ENCODE data around the gene ATG2A. TPM values are rescaled to one million over a fixed set of nuclear protein-coding genes. Genes with fewer than 3 reads are reported as not detected.

ATG2A gene
- total RNA-seq, 1 experiment from 2014 or later, result 28.8 TPM

DNA sequence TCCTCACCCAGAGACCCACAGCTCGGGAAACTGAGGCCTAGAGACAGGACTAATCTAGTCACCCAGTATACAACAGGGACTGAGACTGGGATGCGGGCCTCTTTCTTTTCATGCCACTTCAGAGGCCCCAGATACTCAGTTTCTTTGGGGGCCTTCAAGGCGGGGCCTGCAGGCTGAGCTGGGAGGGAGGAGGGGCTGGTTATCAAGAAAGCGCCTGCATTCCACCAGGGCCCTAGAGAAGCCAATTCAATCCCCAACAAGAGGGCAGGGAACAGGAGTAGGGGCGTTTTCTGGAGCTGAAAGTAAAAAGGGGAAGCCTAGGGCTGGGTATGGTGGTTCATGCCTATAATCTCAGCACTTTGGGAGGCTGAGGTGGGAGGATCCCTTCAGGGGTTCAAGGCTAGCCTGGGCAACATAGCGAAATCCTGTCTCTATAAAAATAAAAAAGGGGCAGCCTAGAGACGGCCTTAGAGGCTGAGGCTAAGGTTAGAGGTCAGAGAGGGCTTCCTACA is 1.6 kb downstream of the ATG2A start:
- ATAC-seq, result no peak

DNA sequence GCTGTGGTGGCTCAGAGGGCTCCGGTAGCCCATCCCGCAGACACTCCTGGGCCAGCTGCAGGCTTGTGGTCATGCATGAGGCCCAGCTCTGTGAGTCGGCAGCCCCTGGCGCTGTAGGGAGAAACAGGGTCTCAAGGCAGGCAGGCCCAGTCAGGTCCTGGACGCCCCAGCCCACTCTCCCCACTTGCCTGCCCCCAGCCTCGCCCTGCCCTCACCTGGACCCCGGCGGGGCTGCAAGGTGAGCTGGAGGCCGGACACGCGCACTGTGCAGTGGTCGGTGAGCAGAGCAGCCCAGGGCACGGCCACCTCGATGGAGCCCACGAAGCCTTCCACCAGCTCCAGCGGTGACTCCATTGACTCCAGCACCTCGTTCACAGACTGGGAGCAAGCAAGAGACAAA is 2.9 kb downstream of the ATG2A start:
- Histone ChIP-seq H3K27me3 (ENCODE audit: control insufficient read depth, insufficient read depth, low read length) (no peaks in the 10 kb centered on the region), H3K27ac (ENCODE audit: low read length) (no peak overlapping the region), H3K9me3 (ENCODE audit: control insufficient read depth, insufficient read depth, low read depth, low read length) (no peaks in the 10 kb centered on the region), H3K4me1 (ENCODE audit: control insufficient read depth, insufficient read depth, low read length) (peaks cover 19% of the 10 kb centered on the region), H3K4me3 (ENCODE audit: low read depth in 2 of 2, low read length in 2 of 2) (no peak overlapping the region), H3K36me3 (ENCODE audit: control insufficient read depth, insufficient read depth, low read length) (peaks cover 3% of the 10 kb centered on the region; the same call in 1 of the 2 replicates)
- TF ChIP-seq, protein P1, sequence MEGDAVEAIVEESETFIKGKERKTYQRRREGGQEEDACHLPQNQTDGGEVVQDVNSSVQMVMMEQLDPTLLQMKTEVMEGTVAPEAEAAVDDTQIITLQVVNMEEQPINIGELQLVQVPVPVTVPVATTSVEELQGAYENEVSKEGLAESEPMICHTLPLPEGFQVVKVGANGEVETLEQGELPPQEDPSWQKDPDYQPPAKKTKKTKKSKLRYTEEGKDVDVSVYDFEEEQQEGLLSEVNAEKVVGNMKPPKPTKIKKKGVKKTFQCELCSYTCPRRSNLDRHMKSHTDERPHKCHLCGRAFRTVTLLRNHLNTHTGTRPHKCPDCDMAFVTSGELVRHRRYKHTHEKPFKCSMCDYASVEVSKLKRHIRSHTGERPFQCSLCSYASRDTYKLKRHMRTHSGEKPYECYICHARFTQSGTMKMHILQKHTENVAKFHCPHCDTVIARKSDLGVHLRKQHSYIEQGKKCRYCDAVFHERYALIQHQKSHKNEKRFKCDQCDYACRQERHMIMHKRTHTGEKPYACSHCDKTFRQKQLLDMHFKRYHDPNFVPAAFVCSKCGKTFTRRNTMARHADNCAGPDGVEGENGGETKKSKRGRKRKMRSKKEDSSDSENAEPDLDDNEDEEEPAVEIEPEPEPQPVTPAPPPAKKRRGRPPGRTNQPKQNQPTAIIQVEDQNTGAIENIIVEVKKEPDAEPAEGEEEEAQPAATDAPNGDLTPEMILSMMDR (IDR thresholded peaks at IDR 0.05), result no peak
- TF ChIP-seq, protein P2, sequence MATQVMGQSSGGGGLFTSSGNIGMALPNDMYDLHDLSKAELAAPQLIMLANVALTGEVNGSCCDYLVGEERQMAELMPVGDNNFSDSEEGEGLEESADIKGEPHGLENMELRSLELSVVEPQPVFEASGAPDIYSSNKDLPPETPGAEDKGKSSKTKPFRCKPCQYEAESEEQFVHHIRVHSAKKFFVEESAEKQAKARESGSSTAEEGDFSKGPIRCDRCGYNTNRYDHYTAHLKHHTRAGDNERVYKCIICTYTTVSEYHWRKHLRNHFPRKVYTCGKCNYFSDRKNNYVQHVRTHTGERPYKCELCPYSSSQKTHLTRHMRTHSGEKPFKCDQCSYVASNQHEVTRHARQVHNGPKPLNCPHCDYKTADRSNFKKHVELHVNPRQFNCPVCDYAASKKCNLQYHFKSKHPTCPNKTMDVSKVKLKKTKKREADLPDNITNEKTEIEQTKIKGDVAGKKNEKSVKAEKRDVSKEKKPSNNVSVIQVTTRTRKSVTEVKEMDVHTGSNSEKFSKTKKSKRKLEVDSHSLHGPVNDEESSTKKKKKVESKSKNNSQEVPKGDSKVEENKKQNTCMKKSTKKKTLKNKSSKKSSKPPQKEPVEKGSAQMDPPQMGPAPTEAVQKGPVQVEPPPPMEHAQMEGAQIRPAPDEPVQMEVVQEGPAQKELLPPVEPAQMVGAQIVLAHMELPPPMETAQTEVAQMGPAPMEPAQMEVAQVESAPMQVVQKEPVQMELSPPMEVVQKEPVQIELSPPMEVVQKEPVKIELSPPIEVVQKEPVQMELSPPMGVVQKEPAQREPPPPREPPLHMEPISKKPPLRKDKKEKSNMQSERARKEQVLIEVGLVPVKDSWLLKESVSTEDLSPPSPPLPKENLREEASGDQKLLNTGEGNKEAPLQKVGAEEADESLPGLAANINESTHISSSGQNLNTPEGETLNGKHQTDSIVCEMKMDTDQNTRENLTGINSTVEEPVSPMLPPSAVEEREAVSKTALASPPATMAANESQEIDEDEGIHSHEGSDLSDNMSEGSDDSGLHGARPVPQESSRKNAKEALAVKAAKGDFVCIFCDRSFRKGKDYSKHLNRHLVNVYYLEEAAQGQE (IDR thresholded peaks at IDR 0.05; ENCODE audit: insufficient read depth in 1 of 2, low read depth in 2 of 2, low read length in 1 of 2), result no peak
- TF ChIP-seq SIN3A (IDR thresholded peaks at IDR 0.05; ENCODE audit: borderline replicate concordance, insufficient read depth, low read depth, low read length) (no peak), TCF7L2 (IDR thresholded peaks at IDR 0.05; ENCODE audit: low read depth, low read length) (no peak), POLR2AphosphoS5 (IDR thresholded peaks at IDR 0.05; ENCODE audit: low read depth, low read length) (no peak)
- no TSS peak for BruUV-seq (replicated peaks)
- intact Hi-C loops (cut with micrococcal nuclease; ENCODE audit: unreplicated experiment), result no loop called here
- CTCF ChIA-PET, result no interaction called here
- ATAC-seq, result no peak
- DNase-seq (ENCODE audit: low read depth, low spot score), result no peak
- POLR2A ChIA-PET, result no interaction called here
- in situ Hi-C loops (cut with HindIII; ENCODE audit: low pct_unique_long_range_greater_than_20kb, low sequenced_read_pairs), result no loop called here

More for the DNA sequence above, 1.6 kb downstream of the ATG2A start:
- Histone ChIP-seq H3K9me3 (ENCODE audit: control insufficient read depth, insufficient read depth, low read depth, low read length) (no peaks in the 10 kb centered on the region), H3K4me3 (ENCODE audit: low read depth in 2 of 2, low read length in 2 of 2) (peak overlapping the region in 1 of 2 experiments; percentile 97; a peak in 2 of 4 replicates), H3K27me3 (ENCODE audit: control insufficient read depth, insufficient read depth, low read length) (no peaks in the 10 kb centered on the region), H3K36me3 (ENCODE audit: control insufficient read depth, insufficient read depth, low read length) (peaks cover 3% of the 10 kb centered on the region; the same call in 1 of the 2 replicates), H3K4me1 (ENCODE audit: control insufficient read depth, insufficient read depth, low read length) (peaks cover 19% of the 10 kb centered on the region), H3K27ac (ENCODE audit: low read length) (peak overlapping the region; percentile 87)
- intact Hi-C loops (cut with micrococcal nuclease; ENCODE audit: unreplicated experiment) (no loop called here), in situ Hi-C loops (cut with HindIII; ENCODE audit: low pct_unique_long_range_greater_than_20kb, low sequenced_read_pairs) (no loop called here)
- no peak for TF ChIP-seq SIN3A (IDR thresholded peaks at IDR 0.05; ENCODE audit: borderline replicate concordance, insufficient read depth, low read depth, low read length)
- TF ChIP-seq TCF7L2 (IDR thresholded peaks at IDR 0.05; ENCODE audit: low read depth, low read length), result no peak
- TF ChIP-seq, protein P2 (IDR thresholded peaks at IDR 0.05; ENCODE audit: insufficient read depth in 1 of 2, low read depth in 2 of 2, low read length in 1 of 2), result no peak
- TF ChIP-seq, protein P1 (IDR thresholded peaks at IDR 0.05), result no peak
- no peak for TF ChIP-seq POLR2AphosphoS5 (IDR thresholded peaks at IDR 0.05; ENCODE audit: low read depth, low read length)
- CTCF ChIA-PET, result interaction anchor here (1.0 kb wide), 2 partner anchors 69 to 82 kb away, joined by 3 to 10 read pairs; partner anchors contain the start of gene BATF2
- no TSS peak for BruUV-seq (replicated peaks)
- DNase-seq (ENCODE audit: low read depth, low spot score), result no peak
- POLR2A ChIA-PET, result interaction anchor here (0.6 to 0.7 kb wide), 2 partner anchors 42 to 137 kb away, joined by 3 to 5 read pairs; no protein-coding TSS in a partner anchor

All from Panc1 (cell line).